ENCODE results near the gene BPIFB3. TPM values are rescaled to one million over a fixed set of nuclear protein-coding genes. Genes with fewer than 3 reads are reported as not detected.
"Not testable (repeated sequence)": the region's sequence is repeated elsewhere in the genome, so short reads cannot be mapped to it uniquely, and the experiment has no call there.

The BPIFB3 gene
- total RNA-seq, 1 experiment from 2014 or later: not detected

- DNase-seq (ENCODE audit: low spot score): no peak
Measured at GRCh38 chr20:33084722-33085121, 31.0 kb downstream of the BPIFB3 start.

- DNase-seq (ENCODE audit: low spot score): no peak
Measured at GRCh38 chr20:33086052-33086722, 32.5 kb downstream of the BPIFB3 start.

GRCh38 chr20:33091147-33091546 lies 37.4 kb downstream of the BPIFB3 start:
- DNase-seq (ENCODE audit: low spot score): no peak

GRCh38 chr20:33091693-33092092 lies 38.0 kb downstream of the BPIFB3 start:
- no peak for DNase-seq (ENCODE audit: low spot score)

GRCh38 chr20:33092361-33092760 lies 38.7 kb downstream of the BPIFB3 start:
- DNase-seq (ENCODE audit: low spot score): peak; percentile 33

- no peak for DNase-seq (ENCODE audit: low spot score)
Measured at GRCh38 chr20:33093074-33093473, 39.4 kb downstream of the BPIFB3 start.

GRCh38 chr20:33093582-33093981 lies 39.9 kb downstream of the BPIFB3 start:
- no peak for DNase-seq (ENCODE audit: low spot score)

GRCh38 chr20:33095249-33095648 lies 41.5 kb downstream of the BPIFB3 start:
- DNase-seq (ENCODE audit: low spot score): no peak

- DNase-seq (ENCODE audit: low spot score): peak; percentile 84
Measured at GRCh38 chr20:33095902-33096584, 42.3 kb downstream of the BPIFB3 start.

GRCh38 chr20:33097001-33097400 lies 43.3 kb downstream of the BPIFB3 start:
- DNase-seq (ENCODE audit: low spot score): no peak

- DNase-seq (ENCODE audit: low spot score): peak; percentile 62
Measured at GRCh38 chr20:33099843-33100538, 46.3 kb downstream of the BPIFB3 start.

GRCh38 chr20:33103556-33103955 lies 49.9 kb downstream of the BPIFB3 start:
- no peak for DNase-seq (ENCODE audit: low spot score)

- no peak for DNase-seq (ENCODE audit: low spot score)
Measured at GRCh38 chr20:33104336-33104735, 50.6 kb downstream of the BPIFB3 start.

GRCh38 chr20:33105316-33105924 lies 51.7 kb downstream of the BPIFB3 start:
- no peak for DNase-seq (ENCODE audit: low spot score)

GRCh38 chr20:33106058-33106620 lies 52.4 kb downstream of the BPIFB3 start:
- not testable (repeated sequence) for DNase-seq (ENCODE audit: low spot score)

GRCh38 chr20:33108661-33109060 lies 55.0 kb downstream of the BPIFB3 start:
- no peak for DNase-seq (ENCODE audit: low spot score)

GRCh38 chr20:33110147-33110825 lies 56.6 kb downstream of the BPIFB3 start:
- DNase-seq (ENCODE audit: low spot score): no peak

- no peak for DNase-seq (ENCODE audit: low spot score)
Measured at GRCh38 chr20:33111306-33111705, 57.6 kb downstream of the BPIFB3 start.

GRCh38 chr20:33112547-33113386 lies 59.1 kb downstream of the BPIFB3 start:
- no peak for DNase-seq (ENCODE audit: low spot score)

- DNase-seq (ENCODE audit: low spot score): no peak
Measured at GRCh38 chr20:33113387-33113908, 59.7 kb downstream of the BPIFB3 start.

Measured in A172 (cell line).